Measurements from ENCODE around the gene BDH1. TPM values are rescaled to one million over a fixed set of nuclear protein-coding genes. Genes with fewer than 3 reads are reported as not detected.
A peak's percentile ranks its signal among the peaks of the same experiment; 100 is the strongest.

Gene BDH1
- total RNA-seq, 4 donors from 2014 or later: 120 to 269 (median 163) TPM

DNA sequence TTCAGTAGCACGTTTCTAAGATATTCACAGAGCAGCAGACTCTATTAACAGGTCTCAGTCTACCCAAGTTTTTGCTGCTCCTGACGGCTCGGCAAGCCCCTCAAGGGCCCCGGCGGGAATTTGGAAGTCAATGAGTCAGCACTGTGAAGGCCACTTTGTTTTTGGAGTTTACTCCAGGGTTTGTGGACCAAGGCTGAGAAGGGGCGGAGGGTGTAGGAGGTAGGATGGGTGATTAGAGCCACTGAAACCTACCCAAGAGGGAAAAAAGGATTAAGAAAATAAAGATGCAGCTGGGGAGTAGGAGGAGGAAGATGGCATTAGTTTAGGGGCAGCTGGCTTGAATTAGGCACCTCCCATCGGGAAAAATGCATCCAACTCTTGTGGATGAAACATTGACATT is 87.6 kb downstream of the BDH1 start:
- TF ChIP-seq, protein P1, sequence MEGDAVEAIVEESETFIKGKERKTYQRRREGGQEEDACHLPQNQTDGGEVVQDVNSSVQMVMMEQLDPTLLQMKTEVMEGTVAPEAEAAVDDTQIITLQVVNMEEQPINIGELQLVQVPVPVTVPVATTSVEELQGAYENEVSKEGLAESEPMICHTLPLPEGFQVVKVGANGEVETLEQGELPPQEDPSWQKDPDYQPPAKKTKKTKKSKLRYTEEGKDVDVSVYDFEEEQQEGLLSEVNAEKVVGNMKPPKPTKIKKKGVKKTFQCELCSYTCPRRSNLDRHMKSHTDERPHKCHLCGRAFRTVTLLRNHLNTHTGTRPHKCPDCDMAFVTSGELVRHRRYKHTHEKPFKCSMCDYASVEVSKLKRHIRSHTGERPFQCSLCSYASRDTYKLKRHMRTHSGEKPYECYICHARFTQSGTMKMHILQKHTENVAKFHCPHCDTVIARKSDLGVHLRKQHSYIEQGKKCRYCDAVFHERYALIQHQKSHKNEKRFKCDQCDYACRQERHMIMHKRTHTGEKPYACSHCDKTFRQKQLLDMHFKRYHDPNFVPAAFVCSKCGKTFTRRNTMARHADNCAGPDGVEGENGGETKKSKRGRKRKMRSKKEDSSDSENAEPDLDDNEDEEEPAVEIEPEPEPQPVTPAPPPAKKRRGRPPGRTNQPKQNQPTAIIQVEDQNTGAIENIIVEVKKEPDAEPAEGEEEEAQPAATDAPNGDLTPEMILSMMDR (IDR thresholded peaks at IDR 0.05): no peak
- TF ChIP-seq POLR2A (IDR thresholded peaks at IDR 0.05): no peak
- no peaks in the 10 kb centered on the region for H3K27me3 ChIP-seq
- H3K4me1 ChIP-seq: peaks cover 0 to 19% (median 0%) of the 10 kb centered on the region in 4 donors

DNA sequence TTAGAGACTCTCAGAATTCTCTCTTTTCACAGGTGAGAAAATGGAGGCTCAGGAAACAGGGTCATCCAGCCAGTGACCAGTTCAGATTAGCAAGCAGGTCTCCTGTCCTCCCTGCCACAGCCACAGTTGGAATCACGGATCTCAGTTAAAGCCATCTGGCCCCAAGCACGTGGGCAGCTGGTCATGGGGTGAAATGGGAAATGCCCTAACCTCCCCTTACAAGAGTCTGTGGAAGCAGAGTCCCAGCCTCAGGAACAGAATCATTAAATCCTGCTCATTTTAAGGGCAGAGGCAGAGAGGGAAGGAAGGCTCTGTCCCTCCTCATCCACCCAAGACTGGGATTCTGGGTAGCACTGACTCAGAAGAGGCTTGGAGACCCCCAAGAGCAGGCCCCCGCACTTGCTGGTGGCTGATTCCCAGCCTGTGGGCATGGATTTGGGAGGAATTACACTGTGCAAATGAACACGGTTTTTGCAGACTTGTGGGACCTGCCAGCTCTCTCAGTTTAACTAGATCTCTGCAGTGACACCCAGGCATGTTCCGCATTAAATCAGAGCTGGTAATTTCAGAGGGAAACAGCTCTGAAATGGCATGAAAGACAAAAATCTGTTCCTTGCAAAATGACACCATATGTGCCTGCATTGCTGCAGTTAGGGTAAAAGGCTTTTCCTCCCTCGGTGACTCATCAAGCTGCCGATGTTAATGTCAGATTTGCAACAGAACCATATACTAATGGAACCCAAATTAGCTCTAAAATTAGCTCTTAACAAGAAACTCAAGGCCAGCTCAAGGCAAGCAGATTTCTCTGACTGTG is 89.0 kb downstream of the BDH1 start:
- peaks cover 0 to 19% (median 0%) of the 10 kb centered on the region in 4 donors for H3K4me1 ChIP-seq
- H3K4me3 ChIP-seq: no peak overlapping the region
- no peak for DNase-seq
- H3K27me3 ChIP-seq: no peaks in the 10 kb centered on the region
- no peak for TF ChIP-seq POLR2A (IDR thresholded peaks at IDR 0.05)
- TF ChIP-seq, protein P1 (IDR thresholded peaks at IDR 0.05): no peak
- H3K9me3 ChIP-seq: no peaks in the 10 kb centered on the region
- H3K36me3 ChIP-seq: no peaks in the 10 kb centered on the region
- peak overlapping the region in 1 of 4 donors; percentile 0 for H3K27ac ChIP-seq

More for the DNA sequence above, 87.6 kb downstream of the BDH1 start:
- Histone ChIP-seq H3K4me3 (no peak overlapping the region), H3K36me3 (no peaks in the 10 kb centered on the region), H3K27ac (peak overlapping the region in 2 of 4 donors; percentile 76), H3K9me3 (no peaks in the 10 kb centered on the region)
- DNase-seq: no peak

DNA sequence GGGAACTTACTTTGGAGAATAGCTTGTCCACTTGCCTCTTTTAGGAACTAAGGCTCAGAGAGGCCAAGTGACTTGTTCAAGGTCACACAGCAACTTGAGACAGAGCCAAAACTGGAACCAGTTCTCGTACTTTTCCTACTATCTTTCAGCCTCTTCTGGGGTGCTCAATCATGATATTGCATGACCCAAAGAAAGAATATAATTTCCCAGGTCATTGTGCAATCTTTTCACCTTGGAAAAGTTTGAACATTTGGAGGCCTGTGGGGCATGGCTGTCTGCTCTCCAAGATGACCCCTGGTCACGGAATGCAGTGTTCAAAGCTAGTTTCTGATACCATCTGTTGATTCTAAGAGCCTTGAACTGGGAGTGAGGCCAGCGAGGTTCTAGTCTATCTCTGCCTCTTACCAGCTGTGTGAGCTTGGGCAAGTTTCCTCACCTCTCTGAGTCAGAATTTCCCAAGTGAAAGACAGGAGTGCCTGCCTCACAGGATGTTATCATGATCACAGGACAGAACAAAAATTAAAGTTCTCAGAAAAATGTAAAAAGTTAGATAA is 89.7 kb downstream of the BDH1 start:
- TF ChIP-seq POLR2A (IDR thresholded peaks at IDR 0.05): no peak
- TF ChIP-seq, protein P1 (IDR thresholded peaks at IDR 0.05): no peak
- no peaks in the 10 kb centered on the region for H3K9me3 ChIP-seq
- H3K27me3 ChIP-seq: no peaks in the 10 kb centered on the region
- H3K27ac ChIP-seq: no peak overlapping the region
- H3K36me3 ChIP-seq: no peaks in the 10 kb centered on the region
- peaks cover 0 to 19% (median 0%) of the 10 kb centered on the region in 4 donors for H3K4me1 ChIP-seq
- DNase-seq: no peak
- H3K4me3 ChIP-seq: no peak overlapping the region

DNA sequence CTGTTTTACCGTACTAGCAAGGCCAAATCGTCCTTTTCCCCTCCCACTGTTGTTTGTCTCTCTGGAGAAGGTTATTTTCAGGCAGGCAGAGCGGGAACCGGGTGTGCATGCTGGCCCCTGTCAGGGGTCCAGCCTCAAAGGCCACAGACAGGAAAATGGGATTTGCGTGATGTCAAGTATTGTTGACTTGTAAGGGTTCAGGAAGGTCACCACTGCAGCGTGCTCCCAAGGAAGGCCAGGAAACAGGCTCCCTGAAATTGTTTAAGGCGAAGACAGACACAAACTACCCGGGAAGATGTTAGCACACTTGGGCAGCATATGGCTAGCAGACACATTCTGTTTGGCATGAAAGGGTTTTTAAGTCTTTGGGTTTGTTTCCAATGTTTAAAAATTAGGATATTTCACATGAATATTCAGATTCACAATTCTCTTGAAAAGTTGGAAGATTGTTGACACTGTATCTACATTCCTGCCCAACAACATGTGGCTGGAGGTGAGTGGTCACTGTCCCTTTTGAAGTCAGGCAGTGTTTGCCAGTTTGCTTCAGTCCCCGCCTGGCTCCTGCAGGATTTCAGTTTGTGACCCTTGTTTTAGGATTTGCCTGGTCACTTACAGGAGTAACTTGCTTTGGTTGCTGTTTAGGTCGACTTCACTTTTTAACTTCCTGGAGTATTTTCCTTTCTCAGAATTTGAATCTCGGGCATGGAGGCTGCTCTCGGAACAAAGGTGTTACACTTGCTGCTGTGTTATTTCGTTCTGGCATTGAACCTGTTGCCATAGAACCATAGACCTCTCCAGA is 90.4 kb downstream of the BDH1 start:
- H3K4me1 ChIP-seq: peaks cover 0 to 19% (median 0%) of the 10 kb centered on the region in 4 donors
- no peak overlapping the region for H3K4me3 ChIP-seq
- H3K27me3 ChIP-seq: no peaks in the 10 kb centered on the region
- no peaks in the 10 kb centered on the region for H3K36me3 ChIP-seq
- H3K27ac ChIP-seq: no peak overlapping the region
- H3K9me3 ChIP-seq: no peaks in the 10 kb centered on the region
- DNase-seq: no peak
- TF ChIP-seq, protein P1 (IDR thresholded peaks at IDR 0.05): no peak
- TF ChIP-seq POLR2A (IDR thresholded peaks at IDR 0.05): no peak

DNA sequence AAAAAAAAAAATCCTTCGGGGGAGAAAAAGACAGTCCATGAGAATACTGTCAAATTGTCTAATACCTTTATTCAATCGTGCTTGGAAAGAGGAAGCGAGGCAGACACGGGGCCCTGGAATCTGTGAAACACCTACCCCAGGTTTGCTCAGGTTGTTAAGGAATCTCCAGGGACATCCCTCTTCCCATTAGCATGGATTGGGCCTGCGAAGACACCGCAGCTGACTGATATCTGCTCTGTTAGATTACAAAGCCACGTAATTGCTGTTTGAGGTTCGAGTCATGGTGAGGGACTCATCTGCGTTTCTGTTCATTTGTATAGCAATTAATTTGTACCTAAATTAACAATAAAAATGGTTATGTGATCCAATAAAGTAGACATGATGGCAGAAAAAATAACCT is 91.0 kb downstream of the BDH1 start:
- no peak overlapping the region for H3K4me3 ChIP-seq
- no peaks in the 10 kb centered on the region for H3K9me3 ChIP-seq
- DNase-seq: no peak
- no peak for TF ChIP-seq POLR2A (IDR thresholded peaks at IDR 0.05)
- TF ChIP-seq, protein P1 (IDR thresholded peaks at IDR 0.05): no peak
- H3K4me1 ChIP-seq: peaks cover 0 to 19% (median 0%) of the 10 kb centered on the region in 4 donors
- no peak overlapping the region for H3K27ac ChIP-seq
- H3K36me3 ChIP-seq: no peaks in the 10 kb centered on the region
- no peaks in the 10 kb centered on the region for H3K27me3 ChIP-seq

Data from Peyer's patch (tissue), 4 donors.